DND-41 (cell line): ENCODE results near the gene LYPD3.

ENCODE experiments used
- ATAC-seq: fragments of 200-7000 bp; cut with Tn5 transposase; 3 replicates; pipeline ENCODE4 v1.9.1; 2021; ENCODE audit warnings: low read depth; ENCODE audit not compliant: insufficient read depth
- DNase-seq: peaks from one replicate; pipeline ENCODE4 v3.0.0-alpha.2; 2020
- H2AFZ ChIP-seq: 2 replicates; pipeline ENCODE4 v1.6.0; 2012; ENCODE audit warnings: low read depth, low read length
- H3K27ac ChIP-seq: 2 replicates; pipeline ENCODE4 v1.5.1; 2012; ENCODE audit warnings: low read length, inconsistent platforms
- H3K27me3 ChIP-seq: fragments of 200-600 bp; sonication (generic); 2 replicates; pipeline ENCODE4 v1.6.0; 2012; ENCODE audit warnings: low read length, mild to moderate bottlenecking, inconsistent platforms; ENCODE audit not compliant: insufficient read depth, poor library complexity
- H3K36me3 ChIP-seq: 2 replicates; pipeline ENCODE4 v1.5.1; 2012; ENCODE audit warnings: low read length, inconsistent platforms; ENCODE audit not compliant: insufficient read depth
- H3K4me1 ChIP-seq: 2 replicates; pipeline ENCODE4 v1.5.1; 2012; ENCODE audit warnings: mild to moderate bottlenecking, low read length; ENCODE audit not compliant: insufficient read depth
- H3K4me2 ChIP-seq: 2 replicates; pipeline ENCODE4 v1.6.0; 2012; ENCODE audit warnings: mild to moderate bottlenecking, moderate library complexity, low read length, inconsistent platforms; ENCODE audit not compliant: insufficient read depth
- H3K4me3 ChIP-seq, 2 experiments: fragments of 200-600 bp in 1 of 2; shearing (Covaris generic) in 1 of 2; 2 replicates each; pipeline ENCODE4 v1.5.1; 2012 to 2016; ENCODE audit warnings: inconsistent platforms in 2 of 2, low read length in 2 of 2, mild to moderate bottlenecking in 2 of 2, low read depth in 1 of 2, moderate library complexity in 1 of 2
- H3K79me2 ChIP-seq: 2 replicates; pipeline ENCODE4 v1.6.0; 2012; ENCODE audit warnings: low read length, inconsistent platforms; ENCODE audit not compliant: insufficient read depth
- H3K9ac ChIP-seq: 2 replicates; pipeline ENCODE4 v1.6.0; 2012; ENCODE audit warnings: low read depth, mild to moderate bottlenecking, inconsistent platforms, low read length, moderate library complexity
- H3K9me3 ChIP-seq: 2 replicates; pipeline ENCODE4 v1.5.1; 2012; ENCODE audit warnings: low read length, moderate library complexity, mild to moderate bottlenecking, inconsistent platforms; ENCODE audit not compliant: insufficient read depth, severe bottlenecking
- H4K20me1 ChIP-seq: 2 replicates; pipeline ENCODE4 v1.6.0; 2012; ENCODE audit warnings: low read length; ENCODE audit not compliant: insufficient read depth
- EZH2 ChIP-seq: IDR thresholded peaks from 3 replicates; pipeline ENCODE4 v1.6.1; 2012; ENCODE audit warnings: borderline replicate concordance, low read depth, mild to moderate bottlenecking, moderate library complexity, low read length, inconsistent platforms; ENCODE audit not compliant: severe bottlenecking
- TF ChIP-seq, protein P1 (sequence below): IDR thresholded peaks from 2 replicates; pipeline ENCODE4 v1.5.1; 2012; ENCODE audit warnings: borderline replicate concordance, low read length, moderate library complexity, mild to moderate bottlenecking; ENCODE audit not compliant: poor library complexity, severe bottlenecking; ENCODE audit errors: extremely low read depth

LYPD3 gene

GRCh38 chr19:43483281-43483680 is 17.9 kb upstream of the LYPD3 start:
- no peaks in the 10 kb centered on the region for H3K36me3 ChIP-seq
- no peaks in the 10 kb centered on the region for H4K20me1 ChIP-seq
- TF ChIP-seq EZH2 = no peak
- TF ChIP-seq, protein P1, sequence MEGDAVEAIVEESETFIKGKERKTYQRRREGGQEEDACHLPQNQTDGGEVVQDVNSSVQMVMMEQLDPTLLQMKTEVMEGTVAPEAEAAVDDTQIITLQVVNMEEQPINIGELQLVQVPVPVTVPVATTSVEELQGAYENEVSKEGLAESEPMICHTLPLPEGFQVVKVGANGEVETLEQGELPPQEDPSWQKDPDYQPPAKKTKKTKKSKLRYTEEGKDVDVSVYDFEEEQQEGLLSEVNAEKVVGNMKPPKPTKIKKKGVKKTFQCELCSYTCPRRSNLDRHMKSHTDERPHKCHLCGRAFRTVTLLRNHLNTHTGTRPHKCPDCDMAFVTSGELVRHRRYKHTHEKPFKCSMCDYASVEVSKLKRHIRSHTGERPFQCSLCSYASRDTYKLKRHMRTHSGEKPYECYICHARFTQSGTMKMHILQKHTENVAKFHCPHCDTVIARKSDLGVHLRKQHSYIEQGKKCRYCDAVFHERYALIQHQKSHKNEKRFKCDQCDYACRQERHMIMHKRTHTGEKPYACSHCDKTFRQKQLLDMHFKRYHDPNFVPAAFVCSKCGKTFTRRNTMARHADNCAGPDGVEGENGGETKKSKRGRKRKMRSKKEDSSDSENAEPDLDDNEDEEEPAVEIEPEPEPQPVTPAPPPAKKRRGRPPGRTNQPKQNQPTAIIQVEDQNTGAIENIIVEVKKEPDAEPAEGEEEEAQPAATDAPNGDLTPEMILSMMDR = no peak
- H3K4me1 ChIP-seq = no peaks in the 10 kb centered on the region
- ATAC-seq (no peak), DNase-seq (no peak)
- H3K4me3 ChIP-seq = no peak overlapping the region
- no peaks in the 10 kb centered on the region for H3K79me2 ChIP-seq
- H3K9ac ChIP-seq = no peak overlapping the region
- H3K9me3 ChIP-seq = no peaks in the 10 kb centered on the region
- no peak overlapping the region for H2AFZ ChIP-seq
- no peak overlapping the region for H3K4me2 ChIP-seq
- H3K27ac ChIP-seq = no peak overlapping the region
- H3K27me3 ChIP-seq = no peaks in the 10 kb centered on the region

DNA sequence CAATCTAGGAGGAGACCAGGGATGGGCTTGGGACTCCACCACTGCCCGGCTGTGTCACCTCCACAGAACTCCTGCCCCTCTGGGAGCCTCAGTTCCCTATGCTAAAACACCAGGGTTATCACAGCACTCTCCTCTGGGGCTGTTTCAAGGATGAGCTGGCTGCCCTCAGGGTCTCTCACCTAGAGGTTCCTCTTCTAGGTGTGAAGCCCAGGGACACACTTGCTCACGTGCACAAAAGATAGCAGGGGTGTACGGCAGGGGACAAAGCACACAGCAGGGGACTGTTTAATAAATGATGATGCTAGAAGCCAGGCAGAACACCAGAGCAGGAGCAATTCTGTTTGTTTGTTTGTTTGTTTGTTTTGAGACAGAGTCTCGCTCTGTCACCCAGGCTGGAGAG is 16.8 kb upstream of the LYPD3 start:
- no peak for ATAC-seq
- Histone ChIP-seq H3K4me2 (no peak overlapping the region), H2AFZ (no peak overlapping the region), H3K4me1 (no peaks in the 10 kb centered on the region), H3K36me3 (no peaks in the 10 kb centered on the region), H3K27me3 (no peaks in the 10 kb centered on the region), H3K9me3 (no peaks in the 10 kb centered on the region), H3K79me2 (no peaks in the 10 kb centered on the region), H3K4me3 (no peak overlapping the region), H4K20me1 (no peaks in the 10 kb centered on the region), H3K27ac (no peak overlapping the region), H3K9ac (no peak overlapping the region)
- TF ChIP-seq, protein P1 = no peak
- no peak for TF ChIP-seq EZH2
- no peak for DNase-seq

- no peaks in the 10 kb centered on the region for H4K20me1 ChIP-seq
- no peaks in the 10 kb centered on the region for H3K79me2 ChIP-seq
- H2AFZ ChIP-seq = no peak overlapping the region
- no peaks in the 10 kb centered on the region for H3K4me1 ChIP-seq
- H3K4me3 ChIP-seq = no peak overlapping the region
- H3K27ac ChIP-seq = no peak overlapping the region
- no peak for ATAC-seq
- no peaks in the 10 kb centered on the region for H3K36me3 ChIP-seq
- TF ChIP-seq, protein P1 = no peak
- no peak for TF ChIP-seq EZH2
- H3K27me3 ChIP-seq = no peaks in the 10 kb centered on the region
- no peak overlapping the region for H3K4me2 ChIP-seq
- no peak for DNase-seq
- no peaks in the 10 kb centered on the region for H3K9me3 ChIP-seq
- no peak overlapping the region for H3K9ac ChIP-seq
Measured at GRCh38 chr19:43481701-43482100, 16.3 kb upstream of the LYPD3 start.

GRCh38 chr19:43480574-43480973 is 15.2 kb upstream of the LYPD3 start:
- no peaks in the 10 kb centered on the region for H4K20me1 ChIP-seq
- no peak for TF ChIP-seq EZH2
- TF ChIP-seq, protein P1 = no peak
- DNase-seq (no peak), ATAC-seq (no peak)
- no peak overlapping the region for H3K4me3 ChIP-seq
- H3K4me2 ChIP-seq = no peak overlapping the region
- no peaks in the 10 kb centered on the region for H3K27me3 ChIP-seq
- no peaks in the 10 kb centered on the region for H3K9me3 ChIP-seq
- H3K4me1 ChIP-seq = no peaks in the 10 kb centered on the region
- H3K36me3 ChIP-seq = no peaks in the 10 kb centered on the region
- H3K27ac ChIP-seq = no peak overlapping the region
- no peaks in the 10 kb centered on the region for H3K79me2 ChIP-seq
- H2AFZ ChIP-seq = no peak overlapping the region
- H3K9ac ChIP-seq = no peak overlapping the region
